Measurements from ENCODE around the gene FTMT.

Gene FTMT

GRCh38 chr5:121873409-121873808, 21.7 kb downstream of the FTMT start:
- Mint-ChIP-seq H3K4me3 (no peak overlapping the region), H3K4me1 (no peaks in the 10 kb centered on the region), H3K27ac (no peak overlapping the region), H3K36me3 (no peaks in the 10 kb centered on the region), H3K27me3 (no peaks in the 10 kb centered on the region), H3K9me3 (no peaks in the 10 kb centered on the region)
- no peak for ATAC-seq (replicated peaks)
- no peak for DNase-seq

GRCh38 chr5:121885630-121886029, 33.9 kb downstream of the FTMT start:
- no peak for DNase-seq
- Mint-ChIP-seq H3K4me1 (no peaks in the 10 kb centered on the region), H3K36me3 (no peaks in the 10 kb centered on the region), H3K9me3 (peaks cover 0 to 5% of the 10 kb centered on the region in 2 donors), H3K27me3 (no peaks in the 10 kb centered on the region), H3K27ac (no peak overlapping the region), H3K4me3 (no peak overlapping the region)
- no peak for ATAC-seq (replicated peaks)

GRCh38 chr5:121887727-121888126, 36.0 kb downstream of the FTMT start:
- H3K9me3 Mint-ChIP-seq = peaks cover 0 to 5% of the 10 kb centered on the region in 2 donors
- no peak overlapping the region for H3K4me3 Mint-ChIP-seq
- H3K27ac Mint-ChIP-seq = no peak overlapping the region
- no peaks in the 10 kb centered on the region for H3K36me3 Mint-ChIP-seq
- no peaks in the 10 kb centered on the region for H3K27me3 Mint-ChIP-seq
- no peaks in the 10 kb centered on the region for H3K4me1 Mint-ChIP-seq
- DNase-seq (no peak), ATAC-seq (replicated peaks) (no peak)

GRCh38 chr5:121890297-121890858, 38.7 kb downstream of the FTMT start:
- Mint-ChIP-seq H3K27ac (no peak overlapping the region), H3K36me3 (no peaks in the 10 kb centered on the region), H3K27me3 (no peaks in the 10 kb centered on the region), H3K4me3 (no peak overlapping the region), H3K9me3 (peaks cover 2 to 4% of the 10 kb centered on the region in 2 donors), H3K4me1 (no peaks in the 10 kb centered on the region)
- no peak for DNase-seq
- ATAC-seq (replicated peaks) = no peak

- ATAC-seq (replicated peaks) = no peak
- Mint-ChIP-seq H3K36me3 (no peaks in the 10 kb centered on the region), H3K4me1 (no peaks in the 10 kb centered on the region), H3K27ac (no peak overlapping the region), H3K9me3 (peaks cover 2 to 4% of the 10 kb centered on the region in 2 donors), H3K4me3 (no peak overlapping the region), H3K27me3 (no peaks in the 10 kb centered on the region)
- no peak for DNase-seq
Observed at GRCh38 chr5:121897341-121897740, 45.7 kb downstream of the FTMT start.

GRCh38 chr5:121899346-121899745, 47.7 kb downstream of the FTMT start:
- no peak for DNase-seq
- Mint-ChIP-seq H3K4me1 (no peaks in the 10 kb centered on the region), H3K9me3 (no peaks in the 10 kb centered on the region), H3K27ac (no peak overlapping the region), H3K36me3 (no peaks in the 10 kb centered on the region), H3K4me3 (no peak overlapping the region), H3K27me3 (no peaks in the 10 kb centered on the region)
- no peak for ATAC-seq (replicated peaks)
